HG02973 (cell line): ENCODE data around the gene SLC13A2.

ENCODE experiments used
- ATAC-seq: cut with Tn5 transposase; IDR thresholded peaks from one replicate; pipeline ENCODE4 v1.9.1; 2021; ENCODE audit warnings: moderate library complexity; ENCODE audit not compliant: unreplicated experiment

Gene SLC13A2

GRCh38 chr17:28470914-28471366 lies 2.5 kb upstream of the SLC13A2 start:
- ATAC-seq, result no peak

- no peak for ATAC-seq
These were observed 1.7 kb upstream of the SLC13A2 start for GRCh38 chr17:28471531-28472342.

GRCh38 chr17:28472871-28473497 lies 460 bp upstream of the SLC13A2 start:
- ATAC-seq, result no peak

- no peak for ATAC-seq
These were observed 677 bp downstream of the SLC13A2 start for GRCh38 chr17:28474111-28474531.

GRCh38 chr17:28475151-28475900 lies 1.9 kb downstream of the SLC13A2 start:
- ATAC-seq, result no peak

GRCh38 chr17:28476076-28476865 lies 2.8 kb downstream of the SLC13A2 start:
- no peak for ATAC-seq

- ATAC-seq, result no peak
These were observed 4.5 kb downstream of the SLC13A2 start for GRCh38 chr17:28477928-28478327.

GRCh38 chr17:28478712-28479615 lies 5.5 kb downstream of the SLC13A2 start:
- ATAC-seq, result no peak

GRCh38 chr17:28480278-28480677 lies 6.8 kb downstream of the SLC13A2 start:
- ATAC-seq, result no peak

GRCh38 chr17:28480799-28481571 lies 7.5 kb downstream of the SLC13A2 start:
- no peak for ATAC-seq

GRCh38 chr17:28482551-28483199 lies 9.2 kb downstream of the SLC13A2 start:
- no peak for ATAC-seq

GRCh38 chr17:28484296-28484695 lies 10.9 kb downstream of the SLC13A2 start:
- peak; percentile 78 for ATAC-seq

GRCh38 chr17:28485049-28485448 lies 11.6 kb downstream of the SLC13A2 start:
- ATAC-seq, result no peak

GRCh38 chr17:28487881-28488532 lies 14.6 kb downstream of the SLC13A2 start:
- ATAC-seq, result no peak

GRCh38 chr17:28488533-28489276 lies 15.3 kb downstream of the SLC13A2 start:
- no peak for ATAC-seq

GRCh38 chr17:28491286-28491685 lies 17.8 kb downstream of the SLC13A2 start:
- ATAC-seq, result no peak

- no peak for ATAC-seq
These were observed 18.4 kb downstream of the SLC13A2 start for GRCh38 chr17:28491860-28492259.
